Neuron (in vitro differentiated cells): ENCODE measurements around the gene SGMS1.
"Not testable (repeated sequence)": the region's sequence is repeated elsewhere in the genome, so short reads cannot be mapped to it uniquely, and the experiment has no call there.

ENCODE experiments used
- H2AFZ ChIP-seq: one replicate; pipeline ENCODE4 v1.6.1; 2013; ENCODE audit warnings: low read depth, mild to moderate bottlenecking, inconsistent platforms, low read length, moderate library complexity
- H3K27me3 ChIP-seq: one replicate; pipeline ENCODE4 v1.6.1; 2013; ENCODE audit warnings: low read length; ENCODE audit not compliant: insufficient read depth
- H3K36me3 ChIP-seq: one replicate; pipeline ENCODE4 v1.6.1; 2013; ENCODE audit warnings: low read length; ENCODE audit not compliant: insufficient read depth
- H3K4me1 ChIP-seq: one replicate; pipeline ENCODE4 v1.6.1; 2013; ENCODE audit warnings: low read length; ENCODE audit not compliant: insufficient read depth
- H3K4me3 ChIP-seq: 2 replicates; pipeline ENCODE4 v1.5.1; 2013; ENCODE audit warnings: mild to moderate bottlenecking, low read length, moderate library complexity
- H3K9me3 ChIP-seq: one replicate; pipeline ENCODE4 v1.6.1; 2013; ENCODE audit warnings: low read length

SGMS1 gene

GRCh38 chr10:50577681-50578350 is 45.9 kb downstream of the SGMS1 start:
- H2AFZ ChIP-seq = no peak overlapping the region
- H3K4me3 ChIP-seq = no peak overlapping the region
- no peaks in the 10 kb centered on the region for H3K27me3 ChIP-seq
- H3K9me3 ChIP-seq = no peaks in the 10 kb centered on the region
- no peaks in the 10 kb centered on the region for H3K36me3 ChIP-seq
- H3K4me1 ChIP-seq = peaks cover 12% of the 10 kb centered on the region

GRCh38 chr10:50577010-50577409 is 46.7 kb downstream of the SGMS1 start:
- Histone ChIP-seq H3K9me3 (no peaks in the 10 kb centered on the region), H3K27me3 (no peaks in the 10 kb centered on the region), H3K36me3 (no peaks in the 10 kb centered on the region), H2AFZ (no peak overlapping the region), H3K4me3 (no peak overlapping the region), H3K4me1 (peaks cover 12% of the 10 kb centered on the region)

- no peaks in the 10 kb centered on the region for H3K9me3 ChIP-seq
- H2AFZ ChIP-seq = no peak overlapping the region
- no peak overlapping the region for H3K4me3 ChIP-seq
- no peaks in the 10 kb centered on the region for H3K36me3 ChIP-seq
- H3K27me3 ChIP-seq = no peaks in the 10 kb centered on the region
- peaks cover 7% of the 10 kb centered on the region for H3K4me1 ChIP-seq
These were observed 47.4 kb downstream of the SGMS1 start for GRCh38 chr10:50576245-50576815.

- Histone ChIP-seq H3K4me1 (peaks cover 6% of the 10 kb centered on the region), H3K36me3 (no peaks in the 10 kb centered on the region), H3K27me3 (no peaks in the 10 kb centered on the region), H2AFZ (no peak overlapping the region), H3K4me3 (no peak overlapping the region), H3K9me3 (no peaks in the 10 kb centered on the region)
These were observed 48.1 kb downstream of the SGMS1 start for GRCh38 chr10:50575477-50576244.

- Histone ChIP-seq H3K4me1 (peaks cover 6% of the 10 kb centered on the region), H2AFZ (no peak overlapping the region), H3K27me3 (no peaks in the 10 kb centered on the region), H3K36me3 (no peaks in the 10 kb centered on the region), H3K4me3 (no peak overlapping the region), H3K9me3 (no peaks in the 10 kb centered on the region)
These were observed 48.8 kb downstream of the SGMS1 start for GRCh38 chr10:50574931-50575330.

- H3K4me1 ChIP-seq = peaks cover 6% of the 10 kb centered on the region
- no peaks in the 10 kb centered on the region for H3K36me3 ChIP-seq
- no peak overlapping the region for H3K4me3 ChIP-seq
- no peaks in the 10 kb centered on the region for H3K27me3 ChIP-seq
- H3K9me3 ChIP-seq = no peaks in the 10 kb centered on the region
- H2AFZ ChIP-seq = no peak overlapping the region
These were observed 49.5 kb downstream of the SGMS1 start for GRCh38 chr10:50574305-50574704.

GRCh38 chr10:50572017-50572491 is 51.7 kb downstream of the SGMS1 start:
- Histone ChIP-seq H3K4me1 (no peaks in the 10 kb centered on the region), H2AFZ (no peak overlapping the region), H3K36me3 (no peaks in the 10 kb centered on the region), H3K4me3 (no peak overlapping the region), H3K27me3 (no peaks in the 10 kb centered on the region), H3K9me3 (no peaks in the 10 kb centered on the region)

- not testable (repeated sequence) for H3K27me3 ChIP-seq, H3K4me3 ChIP-seq, H3K4me1 ChIP-seq, H2AFZ ChIP-seq, H3K36me3 ChIP-seq, H3K9me3 ChIP-seq
These were observed 55.0 kb downstream of the SGMS1 start for GRCh38 chr10:50568750-50569149.

- H2AFZ ChIP-seq = no peak overlapping the region
- H3K36me3 ChIP-seq = no peaks in the 10 kb centered on the region
- no peaks in the 10 kb centered on the region for H3K9me3 ChIP-seq
- no peaks in the 10 kb centered on the region for H3K4me1 ChIP-seq
- no peak overlapping the region for H3K4me3 ChIP-seq
- H3K27me3 ChIP-seq = no peaks in the 10 kb centered on the region
These were observed 56.4 kb downstream of the SGMS1 start for GRCh38 chr10:50567384-50567783.

- Histone ChIP-seq H2AFZ (no peak overlapping the region), H3K36me3 (no peaks in the 10 kb centered on the region), H3K4me1 (no peaks in the 10 kb centered on the region), H3K9me3 (no peaks in the 10 kb centered on the region), H3K27me3 (no peaks in the 10 kb centered on the region), H3K4me3 (no peak overlapping the region)
These were observed 57.6 kb downstream of the SGMS1 start for GRCh38 chr10:50566150-50566549.

GRCh38 chr10:50565301-50566083 is 58.3 kb downstream of the SGMS1 start:
- no peaks in the 10 kb centered on the region for H3K4me1 ChIP-seq
- H3K9me3 ChIP-seq = no peaks in the 10 kb centered on the region
- H3K36me3 ChIP-seq = no peaks in the 10 kb centered on the region
- H3K27me3 ChIP-seq = no peaks in the 10 kb centered on the region
- H2AFZ ChIP-seq = no peak overlapping the region
- no peak overlapping the region for H3K4me3 ChIP-seq

GRCh38 chr10:50563906-50564305 is 59.9 kb downstream of the SGMS1 start:
- Histone ChIP-seq H3K4me3 (no peak overlapping the region), H3K36me3 (no peaks in the 10 kb centered on the region), H3K9me3 (no peaks in the 10 kb centered on the region), H2AFZ (no peak overlapping the region), H3K4me1 (no peaks in the 10 kb centered on the region), H3K27me3 (no peaks in the 10 kb centered on the region)

- H3K4me1 ChIP-seq = no peaks in the 10 kb centered on the region
- no peak overlapping the region for H3K4me3 ChIP-seq
- H3K9me3 ChIP-seq = no peaks in the 10 kb centered on the region
- H2AFZ ChIP-seq = no peak overlapping the region
- no peaks in the 10 kb centered on the region for H3K27me3 ChIP-seq
- H3K36me3 ChIP-seq = no peaks in the 10 kb centered on the region
These were observed 61.9 kb downstream of the SGMS1 start for GRCh38 chr10:50561816-50562215.
